Muscle layer of duodenum (tissue), 2 donors: ENCODE results near the gene ZSCAN29.
"Not testable (repeated sequence)": the region's sequence is repeated elsewhere in the genome, so short reads cannot be mapped to it uniquely, and the experiment has no call there.

ENCODE experiments used
- H3K27ac ChIP-seq: one replicate; pipeline ENCODE4 v1.7.0; 2013; ENCODE audit warnings: mild to moderate bottlenecking, low read length
- H3K27me3 ChIP-seq: one replicate; pipeline ENCODE4 v1.7.0; 2013; ENCODE audit warnings: low read depth, mild to moderate bottlenecking, control low read depth, low read length
- H3K36me3 ChIP-seq, 2 donors: one replicate each; pipeline ENCODE4 v1.7.0; 2013; ENCODE audit warnings: low read length in 2 of 2, control low read depth in 1 of 2, mild to moderate bottlenecking in 1 of 2; ENCODE audit not compliant: insufficient read depth in 2 of 2, control insufficient read depth in 1 of 2
- H3K4me1 ChIP-seq, 2 donors: one replicate each; pipeline ENCODE4 v1.7.0; 2013; ENCODE audit warnings: low read length in 2 of 2, mild to moderate bottlenecking in 2 of 2, control low read depth in 1 of 2, moderate library complexity in 1 of 2; ENCODE audit not compliant: insufficient read depth in 2 of 2, control insufficient read depth in 1 of 2
- H3K4me3 ChIP-seq, 2 donors: one replicate each; pipeline ENCODE4 v1.7.0; 2013; ENCODE audit warnings: low read length in 2 of 2, low read depth in 1 of 2, mild to moderate bottlenecking in 1 of 2
- H3K9me3 ChIP-seq, 2 donors: one replicate each; pipeline ENCODE4 v1.7.0; 2013; ENCODE audit warnings: low read length in 2 of 2, control low read depth in 1 of 2, mild to moderate bottlenecking in 1 of 2; ENCODE audit not compliant: control insufficient read depth in 1 of 2
- donor health status: healthy.

The ZSCAN29 gene

GRCh38 chr15:43393592-43393991 lies 22.7 kb upstream of the ZSCAN29 start:
- not testable (repeated sequence) for H3K4me1 ChIP-seq, H3K27me3 ChIP-seq, H3K9me3 ChIP-seq, H3K4me3 ChIP-seq, H3K27ac ChIP-seq
- peaks cover 44 to 46% of the 10 kb centered on the region in 2 donors for H3K36me3 ChIP-seq

GRCh38 chr15:43390723-43391122 lies 19.9 kb upstream of the ZSCAN29 start:
- Histone ChIP-seq H3K27ac (no peak overlapping the region), H3K4me3 (no peak overlapping the region), H3K9me3 (no peaks in the 10 kb centered on the region), H3K4me1 (no peaks in the 10 kb centered on the region), H3K36me3 (peaks cover 33 to 38% of the 10 kb centered on the region in 2 donors), H3K27me3 (no peaks in the 10 kb centered on the region)

GRCh38 chr15:43383070-43383469 lies 12.2 kb upstream of the ZSCAN29 start:
- H3K36me3 ChIP-seq, result peaks cover 45 to 55% of the 10 kb centered on the region in 2 donors
- no peak overlapping the region for H3K27ac ChIP-seq
- no peak overlapping the region for H3K4me3 ChIP-seq

GRCh38 chr15:43382310-43382709 lies 11.5 kb upstream of the ZSCAN29 start:
- no peak overlapping the region for H3K4me3 ChIP-seq
- H3K36me3 ChIP-seq, result peaks cover 44 to 50% of the 10 kb centered on the region in 2 donors
- no peaks in the 10 kb centered on the region for H3K9me3 ChIP-seq
- no peaks in the 10 kb centered on the region for H3K4me1 ChIP-seq
- no peaks in the 10 kb centered on the region for H3K27me3 ChIP-seq
- no peak overlapping the region for H3K27ac ChIP-seq

More at GRCh38 chr15:43383070-43383469, 12.2 kb upstream of the ZSCAN29 start:
- H3K4me1 ChIP-seq, result no peaks in the 10 kb centered on the region
- no peaks in the 10 kb centered on the region for H3K9me3 ChIP-seq
- no peaks in the 10 kb centered on the region for H3K27me3 ChIP-seq

GRCh38 chr15:43378601-43379000 lies 7.8 kb upstream of the ZSCAN29 start:
- no peaks in the 10 kb centered on the region for H3K9me3 ChIP-seq
- H3K27ac ChIP-seq, result no peak overlapping the region
- H3K36me3 ChIP-seq, result peaks cover 25 to 27% of the 10 kb centered on the region in 2 donors
- H3K4me1 ChIP-seq, result no peaks in the 10 kb centered on the region
- H3K27me3 ChIP-seq, result no peaks in the 10 kb centered on the region
- no peak overlapping the region for H3K4me3 ChIP-seq

- Histone ChIP-seq H3K9me3 (no peaks in the 10 kb centered on the region), H3K36me3 (peaks cover 15 to 21% of the 10 kb centered on the region in 2 donors), H3K27me3 (no peaks in the 10 kb centered on the region), H3K27ac (no peak overlapping the region), H3K4me3 (no peak overlapping the region), H3K4me1 (peaks cover 6 to 10% of the 10 kb centered on the region in 2 donors)
Observed at GRCh38 chr15:43376017-43376705, 5.3 kb upstream of the ZSCAN29 start.

- Histone ChIP-seq H3K9me3 (no peaks in the 10 kb centered on the region), H3K4me1 (peaks cover 21 to 24% of the 10 kb centered on the region in 2 donors), H3K27ac (peak overlapping the region; percentile 2), H3K27me3 (no peaks in the 10 kb centered on the region), H3K4me3 (peak overlapping the region; percentile 82 to 90), H3K36me3 (peaks cover 19 to 22% of the 10 kb centered on the region in 2 donors)
Observed at GRCh38 chr15:43370310-43370974, 401 bp downstream of the ZSCAN29 start.

GRCh38 chr15:43361313-43361903 lies 9.4 kb downstream of the ZSCAN29 start:
- Histone ChIP-seq H3K4me3 (peak overlapping the region; percentile 27 to 39), H3K27ac (no peak overlapping the region), H3K27me3 (no peaks in the 10 kb centered on the region), H3K4me1 (no peaks in the 10 kb centered on the region), H3K36me3 (peaks cover 48 to 84% of the 10 kb centered on the region in 2 donors), H3K9me3 (peaks cover 39 to 41% of the 10 kb centered on the region in 2 donors)

- Histone ChIP-seq H3K27ac (no peak overlapping the region), H3K9me3 (peaks cover 39 to 41% of the 10 kb centered on the region in 2 donors), H3K36me3 (peaks cover 42 to 78% of the 10 kb centered on the region in 2 donors), H3K4me3 (peak overlapping the region; percentile 27 to 39), H3K27me3 (no peaks in the 10 kb centered on the region), H3K4me1 (no peaks in the 10 kb centered on the region)
Observed at GRCh38 chr15:43360821-43361220, 10.0 kb downstream of the ZSCAN29 start.

GRCh38 chr15:43352693-43353382 lies 18.0 kb downstream of the ZSCAN29 start:
- no peaks in the 10 kb centered on the region for H3K9me3 ChIP-seq
- H3K27me3 ChIP-seq, result no peaks in the 10 kb centered on the region
- no peaks in the 10 kb centered on the region for H3K4me1 ChIP-seq
- H3K4me3 ChIP-seq, result no peak overlapping the region
- H3K36me3 ChIP-seq, result peaks cover 20 to 27% of the 10 kb centered on the region in 2 donors
- no peak overlapping the region for H3K27ac ChIP-seq

- Histone ChIP-seq H3K9me3 (no peaks in the 10 kb centered on the region), H3K4me3 (no peak overlapping the region), H3K27me3 (no peaks in the 10 kb centered on the region), H3K36me3 (peaks cover 20 to 36% of the 10 kb centered on the region in 2 donors), H3K27ac (no peak overlapping the region), H3K4me1 (no peaks in the 10 kb centered on the region)
Observed at GRCh38 chr15:43347114-43347513, 23.7 kb downstream of the ZSCAN29 start.
